GM18499 (cell line): ENCODE measurements around the gene AHCY.

Experiments used
- ATAC-seq: cut with Tn5 transposase; IDR thresholded peaks from one replicate; pipeline ENCODE4 v1.9.1; 2021; ENCODE audit warnings: moderate number of reproducible peaks; ENCODE audit not compliant: insufficient read depth, unreplicated experiment

The AHCY gene

GRCh38 chr20:34231634-34232033 lies 71.5 kb downstream of the AHCY start:
- ATAC-seq: no peak
